DND-41 (cell line): ENCODE results near the gene DGKE.

Experiments used
- CTCF ChIP-seq: IDR thresholded peaks from 2 replicates; pipeline ENCODE4 v1.5.1; 2012; ENCODE audit warnings: borderline replicate concordance, low read length, moderate library complexity, mild to moderate bottlenecking; ENCODE audit not compliant: poor library complexity, severe bottlenecking; ENCODE audit errors: extremely low read depth
- EZH2 ChIP-seq: IDR thresholded peaks from 3 replicates; pipeline ENCODE4 v1.6.1; 2012; ENCODE audit warnings: borderline replicate concordance, low read depth, mild to moderate bottlenecking, moderate library complexity, low read length, inconsistent platforms; ENCODE audit not compliant: severe bottlenecking

- TF ChIP-seq CTCF = no peak
- TF ChIP-seq EZH2 = no peak
Measured at GRCh38 chr17:56835264-56835585, 1.3 kb downstream of the DGKE start.
